SU-DHL-6 (cell line): ENCODE results near the gene SPSB3.

ENCODE experiments used
- H2AFZ ChIP-seq: fragments of 200-600 bp; sonication (generic); 2 replicates; pipeline ENCODE4 v1.6.1; 2014; ENCODE audit warnings: low read depth, mild to moderate bottlenecking, moderate library complexity, mixed read lengths, antibody characterized with exemption, low read length; ENCODE audit not compliant: severe bottlenecking
- H3F3A ChIP-seq: fragments of 200-600 bp; shearing (Covaris generic); 2 replicates; pipeline ENCODE4 v1.6.0; 2016; ENCODE audit warnings: antibody characterized with exemption, mild to moderate bottlenecking; ENCODE audit not compliant: insufficient read depth
- H3K27ac ChIP-seq: fragments of 200-600 bp; sonication (generic); 2 replicates; pipeline ENCODE4 v1.5.1; 2016; ENCODE audit warnings: low read depth, mild to moderate bottlenecking, low read length, moderate library complexity, mixed read lengths
- H3K27me3 ChIP-seq: fragments of 200-600 bp; sonication (generic), shearing (Covaris generic); 2 replicates; pipeline ENCODE4 v1.6.0; 2014; ENCODE audit warnings: mild to moderate bottlenecking, low read length
- H3K36me3 ChIP-seq: fragments of 200-600 bp; sonication (generic); 2 replicates; pipeline ENCODE4 v1.6.1; 2014; ENCODE audit warnings: mild to moderate bottlenecking, low read length, mixed read lengths
- H3K4me2 ChIP-seq: fragments of 300-600, 200-600 bp; shearing (Covaris generic), sonication (generic); 2 replicates; pipeline ENCODE4 v1.6.0; 2014; ENCODE audit warnings: low read length, low read depth, mild to moderate bottlenecking; ENCODE audit not compliant: poor library complexity, severe bottlenecking
- H3K4me3 ChIP-seq: fragments of 200-600 bp; sonication (generic); 2 replicates; pipeline ENCODE4 v1.5.1; 2014; ENCODE audit warnings: antibody characterized with exemption, low read length, mild to moderate bottlenecking, mixed read lengths; ENCODE audit not compliant: insufficient read depth, poor library complexity, severe bottlenecking
- H3K79me2 ChIP-seq: fragments of 200-600 bp; sonication (generic); 2 replicates; pipeline ENCODE4 v1.6.1; 2014; ENCODE audit warnings: mild to moderate bottlenecking, low read length, moderate library complexity; ENCODE audit not compliant: insufficient read depth
- H3K9ac ChIP-seq: fragments of 200-600 bp; sonication (generic); 2 replicates; pipeline ENCODE4 v1.7.0; 2014; ENCODE audit warnings: mild to moderate bottlenecking, low read length
- H3K9me2 ChIP-seq: fragments of 200-600 bp; sonication (generic); replicated peaks from 2 replicates; pipeline ENCODE4 v1.6.1; 2014; ENCODE audit warnings: low read length; ENCODE audit not compliant: insufficient read depth
- H3K9me3 ChIP-seq: fragments of 200-600 bp; sonication (generic); 2 replicates; pipeline ENCODE4 v1.6.1; 2014; ENCODE audit warnings: low read length, mixed read lengths; ENCODE audit not compliant: insufficient read depth
- H4K20me1 ChIP-seq: fragments of 200-600 bp; sonication (generic); 2 replicates; pipeline ENCODE4 v1.6.1; 2014; ENCODE audit warnings: low read depth, mild to moderate bottlenecking, antibody characterized with exemption, low read length, moderate library complexity, mixed read lengths
- CTCF ChIP-seq: fragments of 200-600 bp; sonication (generic); IDR thresholded peaks from one replicate; pipeline ENCODE4 v1.5.1; 2017; ENCODE audit warnings: antibody characterized with exemption, mild to moderate bottlenecking, low read length, moderate library complexity; ENCODE audit not compliant: insufficient read depth, poor library complexity, severe bottlenecking
- EZH2phosphoT487 ChIP-seq: fragments of 200-600 bp; sonication (generic), shearing (Covaris generic); conservative IDR thresholded peaks from 2 replicates; pipeline ENCODE4 v1.6.1; 2018; ENCODE audit warnings: mild to moderate bottlenecking, antibody characterized with exemption, low read length, moderate library complexity, mixed read lengths

SPSB3 gene

GRCh38 chr16:1815461-1815860, 33.1 kb upstream of the SPSB3 start:
- Histone ChIP-seq H3K4me3 (no peak overlapping the region), H2AFZ (no peak overlapping the region), H3K9me3 (no peaks in the 10 kb centered on the region), H4K20me1 (no peaks in the 10 kb centered on the region), H3F3A (no peaks in the 10 kb centered on the region), H3K79me2 (no peaks in the 10 kb centered on the region), H3K27ac (no peak overlapping the region), H3K4me2 (no peak overlapping the region), H3K36me3 (no peaks in the 10 kb centered on the region), H3K9ac (no peak overlapping the region), H3K27me3 (no peaks in the 10 kb centered on the region), H3K9me2 (no peaks in the 10 kb centered on the region)
- TF ChIP-seq CTCF (no peak), EZH2phosphoT487 (no peak)

GRCh38 chr16:1812732-1813163, 30.4 kb upstream of the SPSB3 start:
- no peak for TF ChIP-seq CTCF
- no peak for TF ChIP-seq EZH2phosphoT487
- no peaks in the 10 kb centered on the region for H3K27me3 ChIP-seq
- no peak overlapping the region for H3K4me3 ChIP-seq
- no peaks in the 10 kb centered on the region for H3K9me3 ChIP-seq
- H3K9me2 ChIP-seq = no peaks in the 10 kb centered on the region
- H4K20me1 ChIP-seq = no peaks in the 10 kb centered on the region
- no peak overlapping the region for H3K4me2 ChIP-seq
- no peak overlapping the region for H2AFZ ChIP-seq
- no peaks in the 10 kb centered on the region for H3K36me3 ChIP-seq
- no peak overlapping the region for H3K9ac ChIP-seq
- no peaks in the 10 kb centered on the region for H3K79me2 ChIP-seq
- H3F3A ChIP-seq = no peaks in the 10 kb centered on the region
- no peak overlapping the region for H3K27ac ChIP-seq

GRCh38 chr16:1810536-1810935, 28.2 kb upstream of the SPSB3 start:
- TF ChIP-seq EZH2phosphoT487 (no peak), CTCF (no peak)

GRCh38 chr16:1810106-1810505, 27.7 kb upstream of the SPSB3 start:
- no peak overlapping the region for H3K9ac ChIP-seq
- no peaks in the 10 kb centered on the region for H3K36me3 ChIP-seq
- no peaks in the 10 kb centered on the region for H3K27me3 ChIP-seq
- no peaks in the 10 kb centered on the region for H3F3A ChIP-seq
- H3K9me2 ChIP-seq = no peaks in the 10 kb centered on the region
- H3K27ac ChIP-seq = no peak overlapping the region
- no peaks in the 10 kb centered on the region for H3K79me2 ChIP-seq
- no peaks in the 10 kb centered on the region for H3K9me3 ChIP-seq
- no peaks in the 10 kb centered on the region for H4K20me1 ChIP-seq
- H3K4me3 ChIP-seq = no peak overlapping the region
- TF ChIP-seq CTCF = no peak
- TF ChIP-seq EZH2phosphoT487 = no peak
- no peak overlapping the region for H3K4me2 ChIP-seq
- H2AFZ ChIP-seq = no peak overlapping the region

More at GRCh38 chr16:1810536-1810935, 28.2 kb upstream of the SPSB3 start:
- Histone ChIP-seq H3K36me3 (no peaks in the 10 kb centered on the region), H3K9ac (no peak overlapping the region), H3K27me3 (no peaks in the 10 kb centered on the region), H3K9me2 (no peaks in the 10 kb centered on the region), H3K4me3 (no peak overlapping the region), H2AFZ (no peak overlapping the region), H3K27ac (no peak overlapping the region), H3K4me2 (no peak overlapping the region), H4K20me1 (no peaks in the 10 kb centered on the region), H3K79me2 (no peaks in the 10 kb centered on the region), H3K9me3 (no peaks in the 10 kb centered on the region), H3F3A (no peaks in the 10 kb centered on the region)
